ENCODE results near the gene IDE.

Gene IDE

GRCh38 chr10:92493362-92493761 is 80.5 kb downstream of the IDE start:
- no peak overlapping the region for H3K4me2 ChIP-seq (ENCODE audit: low read length)
- TF ChIP-seq CTCF (IDR thresholded peaks at IDR 0.05; ENCODE audit: low read depth, low read length) = no peak
- TF ChIP-seq EZH2phosphoT487 (IDR thresholded peaks at IDR 0.05; ENCODE audit: low read depth) = no peak
- H3K9ac ChIP-seq (ENCODE audit: low read length) = no peak overlapping the region
- H3K4me1 ChIP-seq (ENCODE audit: low read length) = no peaks in the 10 kb centered on the region
- no peak overlapping the region for H3K27ac ChIP-seq (ENCODE audit: low read length)
- no peaks in the 10 kb centered on the region for H3K27me3 ChIP-seq (ENCODE audit: low read depth, low read length)
- H3K79me2 ChIP-seq (ENCODE audit: low read length) = no peaks in the 10 kb centered on the region
- peaks cover 10% of the 10 kb centered on the region for H3K36me3 ChIP-seq (replicated peaks; ENCODE audit: low read depth, low read length)
- H3K4me3 ChIP-seq (ENCODE audit: low read length) = no peak overlapping the region
- no peaks in the 10 kb centered on the region for H3K9me3 ChIP-seq (ENCODE audit: insufficient read depth, low read length)
- H2AFZ ChIP-seq (ENCODE audit: low read depth, low read length) = no peak overlapping the region
- H4K20me1 ChIP-seq (ENCODE audit: insufficient read depth, low read length) = no peaks in the 10 kb centered on the region

GRCh38 chr10:92492748-92493240 is 81.1 kb downstream of the IDE start:
- Histone ChIP-seq H4K20me1 (ENCODE audit: insufficient read depth, low read length) (no peaks in the 10 kb centered on the region), H3K79me2 (ENCODE audit: low read length) (no peaks in the 10 kb centered on the region), H3K9ac (ENCODE audit: low read length) (no peak overlapping the region), H3K4me2 (ENCODE audit: low read length) (no peak overlapping the region), H3K4me1 (ENCODE audit: low read length) (no peaks in the 10 kb centered on the region), H3K27ac (ENCODE audit: low read length) (no peak overlapping the region), H2AFZ (ENCODE audit: low read depth, low read length) (no peak overlapping the region), H3K4me3 (ENCODE audit: low read length) (no peak overlapping the region), H3K9me3 (ENCODE audit: insufficient read depth, low read length) (no peaks in the 10 kb centered on the region), H3K27me3 (ENCODE audit: low read depth, low read length) (no peaks in the 10 kb centered on the region), H3K36me3 (replicated peaks; ENCODE audit: low read depth, low read length) (peaks cover 10% of the 10 kb centered on the region)
- TF ChIP-seq CTCF (IDR thresholded peaks at IDR 0.05; ENCODE audit: low read depth, low read length) = no peak
- no peak for TF ChIP-seq EZH2phosphoT487 (IDR thresholded peaks at IDR 0.05; ENCODE audit: low read depth)

GRCh38 chr10:92490387-92490786 is 83.5 kb downstream of the IDE start:
- H3K4me1 ChIP-seq (ENCODE audit: low read length) = no peaks in the 10 kb centered on the region
- H3K4me2 ChIP-seq (ENCODE audit: low read length) = no peak overlapping the region
- no peaks in the 10 kb centered on the region for H3K9me3 ChIP-seq (ENCODE audit: insufficient read depth, low read length)
- no peak overlapping the region for H3K9ac ChIP-seq (ENCODE audit: low read length)
- H3K36me3 ChIP-seq (replicated peaks; ENCODE audit: low read depth, low read length) = peaks cover 18% of the 10 kb centered on the region
- no peak overlapping the region for H2AFZ ChIP-seq (ENCODE audit: low read depth, low read length)
- TF ChIP-seq CTCF (IDR thresholded peaks at IDR 0.05; ENCODE audit: low read depth, low read length) (no peak), EZH2phosphoT487 (IDR thresholded peaks at IDR 0.05; ENCODE audit: low read depth) (no peak)
- H3K4me3 ChIP-seq (ENCODE audit: low read length) = no peak overlapping the region
- no peak overlapping the region for H3K27ac ChIP-seq (ENCODE audit: low read length)
- no peaks in the 10 kb centered on the region for H4K20me1 ChIP-seq (ENCODE audit: insufficient read depth, low read length)
- no peaks in the 10 kb centered on the region for H3K27me3 ChIP-seq (ENCODE audit: low read depth, low read length)
- no peaks in the 10 kb centered on the region for H3K79me2 ChIP-seq (ENCODE audit: low read length)

- peaks cover 18% of the 10 kb centered on the region for H3K36me3 ChIP-seq (replicated peaks; ENCODE audit: low read depth, low read length)
- H3K9ac ChIP-seq (ENCODE audit: low read length) = no peak overlapping the region
Observed at GRCh38 chr10:92486637-92487036, 87.3 kb downstream of the IDE start.

More at GRCh38 chr10:92486637-92487036, 87.3 kb downstream of the IDE start:
- H3K79me2 ChIP-seq (ENCODE audit: low read length) = no peaks in the 10 kb centered on the region
- H2AFZ ChIP-seq (ENCODE audit: low read depth, low read length) = no peak overlapping the region
- H3K4me1 ChIP-seq (ENCODE audit: low read length) = no peaks in the 10 kb centered on the region
- no peak overlapping the region for H3K4me3 ChIP-seq (ENCODE audit: low read length)
- H3K4me2 ChIP-seq (ENCODE audit: low read length) = no peak overlapping the region
- no peak overlapping the region for H3K27ac ChIP-seq (ENCODE audit: low read length)
- H3K27me3 ChIP-seq (ENCODE audit: low read depth, low read length) = no peaks in the 10 kb centered on the region
- no peaks in the 10 kb centered on the region for H4K20me1 ChIP-seq (ENCODE audit: insufficient read depth, low read length)
- TF ChIP-seq EZH2phosphoT487 (IDR thresholded peaks at IDR 0.05; ENCODE audit: low read depth) = no peak
- no peak for TF ChIP-seq CTCF (IDR thresholded peaks at IDR 0.05; ENCODE audit: low read depth, low read length)
- H3K9me3 ChIP-seq (ENCODE audit: insufficient read depth, low read length) = no peaks in the 10 kb centered on the region

All from OCI-LY3 (cell line).